Measurements from ENCODE around the gene PTPN1. TPM values are rescaled to one million over a fixed set of nuclear protein-coding genes. Genes with fewer than 3 reads are reported as not detected.

The PTPN1 gene
- total and polyA plus RNA-seq, 2 of the 13 experiments (the other 11 are each of a cell fraction or from before 2014, with no cell fraction given): 17.7 to 37.2 TPM

DNA sequence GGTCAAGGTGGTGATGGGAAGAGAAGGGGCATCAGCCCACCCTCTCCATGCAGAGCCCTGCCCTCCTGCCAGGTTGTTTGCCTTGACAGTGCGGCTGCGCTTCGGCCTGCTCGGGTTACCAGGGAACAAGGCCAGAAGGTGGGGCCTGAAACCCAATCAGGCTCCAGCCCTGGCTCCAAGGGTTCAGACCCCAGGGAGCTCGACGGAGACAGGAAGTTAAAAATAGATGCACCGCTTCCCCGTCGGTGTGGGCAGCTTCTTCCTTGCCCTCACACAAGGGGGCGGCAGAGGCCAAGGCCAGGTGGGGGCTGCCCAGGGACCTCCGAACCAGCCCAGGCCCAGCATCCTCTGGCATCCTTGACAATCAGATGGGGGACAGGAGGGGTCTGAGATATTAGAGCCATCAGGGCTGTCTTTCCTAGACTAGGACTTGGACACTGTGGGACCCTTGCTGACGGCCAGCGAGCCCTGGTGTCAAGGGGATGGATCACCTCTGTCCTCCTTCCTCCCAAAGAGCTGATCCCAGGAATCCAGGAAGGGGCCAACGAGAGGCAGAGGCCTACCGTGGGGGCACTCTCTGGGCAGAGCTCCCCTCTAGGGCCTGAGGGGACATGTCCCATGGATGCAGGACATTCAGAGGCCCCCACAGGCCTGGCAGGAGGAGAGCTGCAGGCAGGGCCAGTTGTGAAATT lies 115.9 kb downstream of the PTPN1 start (continued):
- TF ChIP-seq TOPORS (CRISPR knock-in tag; IDR thresholded peaks at IDR 0.05) (no peak), RFX3 (CRISPR knock-in tag; IDR thresholded peaks at IDR 0.05) (no peak), ZNF761 (CRISPR knock-in tag; conservative IDR thresholded peaks at IDR 0.05) (no peak), ZNF615 (CRISPR knock-in tag; IDR thresholded peaks at IDR 0.05; ENCODE audit: borderline replicate concordance) (no peak), ATF1 (CRISPR knock-in tag; IDR thresholded peaks at IDR 0.05) (no peak), AGO1 (IDR thresholded peaks at IDR 0.05; ENCODE audit: low read depth, low read length, poor library complexity, severe bottlenecking) (no peak), ZNF543 (CRISPR knock-in tag; IDR thresholded peaks at IDR 0.05) (no peak), ZFP37 (CRISPR knock-in tag; IDR thresholded peaks at IDR 0.05; ENCODE audit: borderline replicate concordance) (no peak), MLLT10 (CRISPR knock-in tag; IDR thresholded peaks at IDR 0.05) (no peak)
- TF ChIP-seq, protein P1, sequence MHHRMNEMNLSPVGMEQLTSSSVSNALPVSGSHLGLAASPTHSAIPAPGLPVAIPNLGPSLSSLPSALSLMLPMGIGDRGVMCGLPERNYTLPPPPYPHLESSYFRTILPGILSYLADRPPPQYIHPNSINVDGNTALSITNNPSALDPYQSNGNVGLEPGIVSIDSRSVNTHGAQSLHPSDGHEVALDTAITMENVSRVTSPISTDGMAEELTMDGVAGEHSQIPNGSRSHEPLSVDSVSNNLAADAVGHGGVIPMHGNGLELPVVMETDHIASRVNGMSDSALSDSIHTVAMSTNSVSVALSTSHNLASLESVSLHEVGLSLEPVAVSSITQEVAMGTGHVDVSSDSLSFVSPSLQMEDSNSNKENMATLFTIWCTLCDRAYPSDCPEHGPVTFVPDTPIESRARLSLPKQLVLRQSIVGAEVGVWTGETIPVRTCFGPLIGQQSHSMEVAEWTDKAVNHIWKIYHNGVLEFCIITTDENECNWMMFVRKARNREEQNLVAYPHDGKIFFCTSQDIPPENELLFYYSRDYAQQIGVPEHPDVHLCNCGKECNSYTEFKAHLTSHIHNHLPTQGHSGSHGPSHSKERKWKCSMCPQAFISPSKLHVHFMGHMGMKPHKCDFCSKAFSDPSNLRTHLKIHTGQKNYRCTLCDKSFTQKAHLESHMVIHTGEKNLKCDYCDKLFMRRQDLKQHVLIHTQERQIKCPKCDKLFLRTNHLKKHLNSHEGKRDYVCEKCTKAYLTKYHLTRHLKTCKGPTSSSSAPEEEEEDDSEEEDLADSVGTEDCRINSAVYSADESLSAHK (CRISPR knock-in tag; IDR thresholded peaks at IDR 0.05; ENCODE audit: borderline replicate concordance): no peak
- TF ChIP-seq, protein P2, sequence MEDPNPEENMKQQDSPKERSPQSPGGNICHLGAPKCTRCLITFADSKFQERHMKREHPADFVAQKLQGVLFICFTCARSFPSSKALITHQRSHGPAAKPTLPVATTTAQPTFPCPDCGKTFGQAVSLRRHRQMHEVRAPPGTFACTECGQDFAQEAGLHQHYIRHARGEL (CRISPR knock-in tag; IDR thresholded peaks at IDR 0.05): no peak
- TF ChIP-seq, protein P3, sequence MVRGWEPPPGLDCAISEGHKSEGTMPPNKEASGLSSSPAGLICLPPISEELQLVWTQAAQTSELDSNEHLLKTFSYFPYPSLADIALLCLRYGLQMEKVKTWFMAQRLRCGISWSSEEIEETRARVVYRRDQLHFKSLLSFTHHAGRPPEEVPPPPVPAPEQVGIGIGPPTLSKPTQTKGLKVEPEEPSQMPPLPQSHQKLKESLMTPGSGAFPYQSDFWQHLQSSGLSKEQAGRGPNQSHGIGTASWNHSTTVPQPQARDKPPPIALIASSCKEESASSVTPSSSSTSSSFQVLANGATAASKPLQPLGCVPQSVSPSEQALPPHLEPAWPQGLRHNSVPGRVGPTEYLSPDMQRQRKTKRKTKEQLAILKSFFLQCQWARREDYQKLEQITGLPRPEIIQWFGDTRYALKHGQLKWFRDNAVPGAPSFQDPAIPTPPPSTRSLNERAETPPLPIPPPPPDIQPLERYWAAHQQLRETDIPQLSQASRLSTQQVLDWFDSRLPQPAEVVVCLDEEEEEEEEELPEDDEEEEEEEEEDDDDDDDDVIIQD (CRISPR knock-in tag; IDR thresholded peaks at IDR 0.05; ENCODE audit: low read depth): no peak
- TF ChIP-seq, protein P4, sequence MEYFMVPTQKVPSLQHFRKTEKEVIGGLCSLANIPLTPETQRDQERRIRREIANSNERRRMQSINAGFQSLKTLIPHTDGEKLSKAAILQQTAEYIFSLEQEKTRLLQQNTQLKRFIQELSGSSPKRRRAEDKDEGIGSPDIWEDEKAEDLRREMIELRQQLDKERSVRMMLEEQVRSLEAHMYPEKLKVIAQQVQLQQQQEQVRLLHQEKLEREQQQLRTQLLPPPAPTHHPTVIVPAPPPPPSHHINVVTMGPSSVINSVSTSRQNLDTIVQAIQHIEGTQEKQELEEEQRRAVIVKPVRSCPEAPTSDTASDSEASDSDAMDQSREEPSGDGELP (IDR thresholded peaks at IDR 0.05; ENCODE audit: borderline replicate concordance, low read depth): no peak
- TF ChIP-seq, protein P5, sequence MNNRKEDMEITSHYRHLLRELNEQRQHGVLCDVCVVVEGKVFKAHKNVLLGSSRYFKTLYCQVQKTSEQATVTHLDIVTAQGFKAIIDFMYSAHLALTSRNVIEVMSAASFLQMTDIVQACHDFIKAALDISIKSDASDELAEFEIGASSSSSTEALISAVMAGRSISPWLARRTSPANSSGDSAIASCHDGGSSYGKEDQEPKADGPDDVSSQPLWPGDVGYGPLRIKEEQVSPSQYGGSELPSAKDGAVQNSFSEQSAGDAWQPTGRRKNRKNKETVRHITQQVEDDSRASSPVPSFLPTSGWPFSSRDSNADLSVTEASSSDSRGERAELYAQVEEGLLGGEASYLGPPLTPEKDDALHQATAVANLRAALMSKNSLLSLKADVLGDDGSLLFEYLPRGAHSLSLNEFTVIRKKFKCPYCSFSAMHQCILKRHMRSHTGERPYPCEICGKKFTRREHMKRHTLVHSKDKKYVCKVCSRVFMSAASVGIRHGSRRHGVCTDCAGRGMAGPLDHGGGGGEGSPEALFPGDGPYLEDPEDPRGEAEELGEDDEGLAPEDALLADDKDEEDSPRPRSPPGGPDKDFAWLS (CRISPR knock-in tag; IDR thresholded peaks at IDR 0.05; ENCODE audit: borderline replicate concordance): peak; percentile 65; the same call in 1 of the 2 replicates
- TF ChIP-seq, protein P6, sequence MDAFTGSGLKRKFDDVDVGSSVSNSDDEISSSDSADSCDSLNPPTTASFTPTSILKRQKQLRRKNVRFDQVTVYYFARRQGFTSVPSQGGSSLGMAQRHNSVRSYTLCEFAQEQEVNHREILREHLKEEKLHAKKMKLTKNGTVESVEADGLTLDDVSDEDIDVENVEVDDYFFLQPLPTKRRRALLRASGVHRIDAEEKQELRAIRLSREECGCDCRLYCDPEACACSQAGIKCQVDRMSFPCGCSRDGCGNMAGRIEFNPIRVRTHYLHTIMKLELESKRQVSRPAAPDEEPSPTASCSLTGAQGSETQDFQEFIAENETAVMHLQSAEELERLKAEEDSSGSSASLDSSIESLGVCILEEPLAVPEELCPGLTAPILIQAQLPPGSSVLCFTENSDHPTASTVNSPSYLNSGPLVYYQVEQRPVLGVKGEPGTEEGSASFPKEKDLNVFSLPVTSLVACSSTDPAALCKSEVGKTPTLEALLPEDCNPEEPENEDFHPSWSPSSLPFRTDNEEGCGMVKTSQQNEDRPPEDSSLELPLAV (CRISPR knock-in tag; conservative IDR thresholded peaks at IDR 0.05; ENCODE audit: low read depth): no peak
- TF ChIP-seq, protein P7, sequence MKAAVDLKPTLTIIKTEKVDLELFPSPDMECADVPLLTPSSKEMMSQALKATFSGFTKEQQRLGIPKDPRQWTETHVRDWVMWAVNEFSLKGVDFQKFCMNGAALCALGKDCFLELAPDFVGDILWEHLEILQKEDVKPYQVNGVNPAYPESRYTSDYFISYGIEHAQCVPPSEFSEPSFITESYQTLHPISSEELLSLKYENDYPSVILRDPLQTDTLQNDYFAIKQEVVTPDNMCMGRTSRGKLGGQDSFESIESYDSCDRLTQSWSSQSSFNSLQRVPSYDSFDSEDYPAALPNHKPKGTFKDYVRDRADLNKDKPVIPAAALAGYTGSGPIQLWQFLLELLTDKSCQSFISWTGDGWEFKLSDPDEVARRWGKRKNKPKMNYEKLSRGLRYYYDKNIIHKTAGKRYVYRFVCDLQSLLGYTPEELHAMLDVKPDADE (CRISPR knock-in tag; IDR thresholded peaks at IDR 0.05): no peak
- TF ChIP-seq, protein P8, sequence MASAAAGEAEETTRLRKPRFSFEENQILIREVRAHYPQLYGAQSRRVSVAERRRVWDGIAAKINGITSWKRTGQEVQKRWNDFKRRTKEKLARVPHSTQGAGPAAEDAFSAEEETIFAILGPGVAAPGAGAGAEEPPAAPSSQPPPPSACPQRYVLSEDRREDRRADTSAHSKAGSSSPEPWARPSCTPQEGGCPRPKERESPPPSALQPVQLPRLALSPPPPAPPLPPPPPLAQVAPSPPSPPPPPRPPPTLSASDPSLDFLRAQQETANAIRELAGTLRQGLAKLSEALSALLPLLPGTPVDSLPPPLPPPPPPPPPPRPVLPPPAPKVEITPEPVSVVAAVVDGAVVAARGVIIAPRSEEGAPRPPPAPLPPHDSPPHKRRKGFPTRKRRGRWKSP (CRISPR knock-in tag; IDR thresholded peaks at IDR 0.05): no peak
